Astrocyte of the spinal cord (primary cell): Measurements from ENCODE around the gene FAM50A.
"Not testable (repeated sequence)": the region's sequence is repeated elsewhere in the genome, so short reads cannot be mapped to it uniquely, and the experiment has no call there.

Experiments
- DNase-seq: peaks from one replicate; pipeline ENCODE4 v3.0.0; 2011; ENCODE audit warnings: low read depth, low spot score
- H3K4me3 ChIP-seq: 2 replicates; pipeline ENCODE4 v1.5.1; 2011; ENCODE audit warnings: low read depth, mild to moderate bottlenecking, low read length, moderate library complexity
- in situ Hi-C: cut with HindIII; loops from 2 replicates; pipeline ENCODE4 v1.10.0; 2017; ENCODE audit warnings: low sequenced_read_pairs
- TF ChIP-seq, protein P1 (sequence below): IDR thresholded peaks from 2 replicates; pipeline ENCODE4 v1.5.1; 2012; ENCODE audit warnings: low read depth, mild to moderate bottlenecking, low read length, inconsistent platforms

Gene FAM50A, protein sequence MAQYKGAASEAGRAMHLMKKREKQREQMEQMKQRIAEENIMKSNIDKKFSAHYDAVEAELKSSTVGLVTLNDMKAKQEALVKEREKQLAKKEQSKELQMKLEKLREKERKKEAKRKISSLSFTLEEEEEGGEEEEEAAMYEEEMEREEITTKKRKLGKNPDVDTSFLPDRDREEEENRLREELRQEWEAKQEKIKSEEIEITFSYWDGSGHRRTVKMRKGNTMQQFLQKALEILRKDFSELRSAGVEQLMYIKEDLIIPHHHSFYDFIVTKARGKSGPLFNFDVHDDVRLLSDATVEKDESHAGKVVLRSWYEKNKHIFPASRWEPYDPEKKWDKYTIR

DNA sequence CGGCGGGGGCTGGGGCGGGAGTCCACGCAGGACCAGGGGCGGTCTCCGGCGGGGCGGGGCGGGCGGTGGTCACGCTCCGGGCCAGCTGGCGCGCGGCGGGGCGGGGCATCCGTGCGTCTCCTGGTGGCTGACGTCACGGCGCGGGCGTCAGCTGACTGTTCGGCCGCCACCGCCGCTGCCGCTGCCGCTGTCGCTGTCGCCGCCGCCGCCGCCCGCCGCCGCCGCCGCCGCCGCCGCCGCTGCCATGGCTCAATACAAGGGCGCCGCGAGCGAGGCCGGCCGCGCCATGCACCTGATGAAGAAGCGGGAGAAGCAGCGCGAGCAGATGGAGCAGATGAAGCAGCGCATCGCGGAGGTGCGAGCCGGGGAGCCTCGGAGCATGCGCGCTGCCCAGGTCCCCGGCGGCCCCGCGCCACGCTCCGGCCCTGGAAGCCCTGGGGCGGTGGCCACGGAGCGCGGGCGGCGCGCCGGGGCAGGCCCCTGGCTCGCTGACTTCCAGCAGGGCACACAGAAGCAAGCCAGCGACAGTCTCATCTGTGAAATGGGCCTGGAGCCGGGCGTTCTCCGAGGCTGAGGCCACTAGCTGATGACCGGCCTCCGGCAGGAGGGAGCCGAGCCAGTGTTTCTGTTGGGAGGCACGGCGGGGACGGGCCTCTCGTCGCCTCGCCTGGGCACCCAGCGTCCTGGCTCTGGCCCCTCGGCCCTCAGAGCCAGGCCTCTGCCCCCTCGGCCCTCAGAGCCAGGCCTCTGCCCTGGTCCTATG, at the start of gene FAM50A:
TSS of gene FAM50A (plus strand) at position 150 of the 763 bp plus-strand sequence. CDS start at position 245, 95 bp downstream.
- in situ Hi-C loops, result no loop called here

DNA sequence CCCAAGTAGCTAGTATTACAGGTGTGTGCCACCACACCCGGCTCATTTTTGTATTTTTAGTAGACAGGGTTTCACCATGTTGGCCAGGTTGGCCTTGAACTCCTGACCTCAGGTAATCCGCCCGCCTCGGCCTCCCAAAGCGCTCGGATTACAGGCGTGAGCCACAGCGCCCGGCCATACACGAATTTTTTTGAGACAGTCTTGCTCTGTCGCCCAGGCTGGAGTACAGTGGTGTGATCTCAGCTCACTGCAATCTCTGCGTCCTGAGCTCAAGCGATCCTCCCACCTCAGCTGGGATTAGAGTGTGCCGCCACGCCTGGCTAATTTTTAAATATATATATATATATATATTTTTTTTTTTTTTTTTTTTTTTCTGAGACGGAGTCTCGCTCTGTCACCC, 47.6 kb upstream of the FAM50A start:
- H3K4me3 ChIP-seq, in situ Hi-C loops, DNase-seq: not testable (repeated sequence)

More for the DNA sequence above, at the start of gene FAM50A:
- H3K4me3 ChIP-seq, result peak within 1 kb of the TSS; percentile 55
- TF ChIP-seq, protein P1, sequence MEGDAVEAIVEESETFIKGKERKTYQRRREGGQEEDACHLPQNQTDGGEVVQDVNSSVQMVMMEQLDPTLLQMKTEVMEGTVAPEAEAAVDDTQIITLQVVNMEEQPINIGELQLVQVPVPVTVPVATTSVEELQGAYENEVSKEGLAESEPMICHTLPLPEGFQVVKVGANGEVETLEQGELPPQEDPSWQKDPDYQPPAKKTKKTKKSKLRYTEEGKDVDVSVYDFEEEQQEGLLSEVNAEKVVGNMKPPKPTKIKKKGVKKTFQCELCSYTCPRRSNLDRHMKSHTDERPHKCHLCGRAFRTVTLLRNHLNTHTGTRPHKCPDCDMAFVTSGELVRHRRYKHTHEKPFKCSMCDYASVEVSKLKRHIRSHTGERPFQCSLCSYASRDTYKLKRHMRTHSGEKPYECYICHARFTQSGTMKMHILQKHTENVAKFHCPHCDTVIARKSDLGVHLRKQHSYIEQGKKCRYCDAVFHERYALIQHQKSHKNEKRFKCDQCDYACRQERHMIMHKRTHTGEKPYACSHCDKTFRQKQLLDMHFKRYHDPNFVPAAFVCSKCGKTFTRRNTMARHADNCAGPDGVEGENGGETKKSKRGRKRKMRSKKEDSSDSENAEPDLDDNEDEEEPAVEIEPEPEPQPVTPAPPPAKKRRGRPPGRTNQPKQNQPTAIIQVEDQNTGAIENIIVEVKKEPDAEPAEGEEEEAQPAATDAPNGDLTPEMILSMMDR, result no peak
- peak; percentile 41 for DNase-seq

DNA sequence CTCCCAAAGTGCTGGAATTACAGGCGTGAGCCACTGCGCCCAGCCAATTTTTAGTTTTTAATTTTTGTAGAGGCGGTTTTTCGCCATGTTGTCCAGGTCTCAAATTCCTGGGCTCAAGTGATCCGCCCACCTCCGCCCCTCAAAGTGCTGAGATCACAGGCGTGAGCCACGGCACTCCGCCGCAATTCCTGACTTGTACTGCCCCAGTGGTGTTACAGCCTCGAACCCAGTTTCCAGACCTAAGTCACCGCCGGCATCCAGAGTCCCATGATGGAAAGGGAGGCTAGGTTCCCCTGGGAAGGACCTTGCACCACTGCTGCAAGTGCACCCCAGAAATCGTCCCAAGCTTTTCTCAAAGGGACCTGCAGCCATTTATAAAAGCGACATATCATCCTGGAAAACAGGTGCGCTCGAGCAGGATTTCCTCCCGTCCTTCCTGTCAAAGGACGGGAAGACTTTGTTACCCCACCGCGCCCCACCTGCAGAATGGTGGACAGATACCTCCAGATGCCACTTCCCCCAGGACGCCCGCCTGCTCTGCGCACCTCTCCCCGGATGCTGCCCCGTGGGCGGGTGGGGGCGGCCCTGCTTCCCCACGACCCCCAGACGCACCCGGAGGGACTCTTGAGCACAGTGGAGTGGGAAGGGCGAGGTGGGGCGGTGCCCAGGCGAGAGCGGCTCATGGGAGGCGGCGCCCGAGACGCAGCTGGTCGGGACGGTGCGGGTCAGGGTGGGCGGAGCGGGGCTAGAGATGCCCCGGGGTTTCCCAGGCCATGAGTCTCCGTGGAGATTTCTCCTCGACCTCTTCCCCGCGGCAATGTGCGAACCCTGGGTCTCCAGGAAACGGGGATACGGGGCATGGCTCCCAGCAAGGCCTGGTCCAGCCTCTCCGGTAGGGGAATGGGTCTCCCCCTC, 46.7 kb upstream of the FAM50A start:
- peak; percentile 47 for DNase-seq
- in situ Hi-C loops, result no loop called here
- H3K4me3 ChIP-seq, result peak overlapping the region; percentile 53
- TF ChIP-seq, protein P1, result no peak

DNA sequence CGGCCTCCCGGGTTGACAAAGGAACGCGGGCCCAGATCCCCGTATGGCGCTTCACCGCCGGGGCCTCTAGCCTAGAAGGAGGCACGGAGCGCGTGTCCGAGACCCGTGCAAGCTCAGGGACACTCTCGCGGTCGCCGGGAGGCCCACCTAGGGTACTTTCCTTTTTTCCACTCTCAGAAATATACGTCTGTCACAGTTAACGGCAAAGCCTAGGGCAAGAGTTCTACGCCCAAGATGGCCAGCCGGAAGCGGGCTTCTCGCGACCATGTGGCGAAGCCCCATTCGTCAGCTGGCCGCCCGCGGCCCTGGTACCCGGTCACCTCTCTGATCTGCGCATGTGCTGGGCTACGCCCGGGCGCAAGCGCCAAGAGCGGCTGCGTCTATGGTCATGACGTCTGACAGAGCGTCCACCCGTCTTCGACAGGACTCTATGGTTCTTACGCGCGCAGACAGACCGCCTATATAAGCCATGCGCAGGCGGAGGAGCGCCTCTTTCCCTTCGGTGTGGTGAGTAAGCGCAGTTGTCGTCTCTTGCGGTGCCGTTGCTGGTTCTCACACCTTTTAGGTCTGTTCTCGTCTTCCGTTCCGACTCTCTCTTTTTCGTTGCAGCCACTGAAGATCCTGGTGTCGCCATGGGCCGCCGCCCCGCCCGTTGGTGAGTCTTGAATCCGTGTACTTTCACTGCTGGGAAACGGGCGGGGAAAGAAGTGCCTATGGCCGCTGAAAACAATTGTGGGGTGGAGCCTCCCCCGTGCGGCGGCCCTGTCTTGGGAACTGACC, 45.9 kb upstream of the FAM50A start, which contains the start of gene RPL10:
TSS of gene RPL10 (plus strand) at position 490 of the 780 bp plus-strand sequence. CDS start at position 633, 143 bp downstream.
- peak within 1 kb of the TSS; percentile 68 for H3K4me3 ChIP-seq
- DNase-seq, result peak; percentile 97
- in situ Hi-C loops, result no loop called here
- TF ChIP-seq, protein P1, result no peak

DNA sequence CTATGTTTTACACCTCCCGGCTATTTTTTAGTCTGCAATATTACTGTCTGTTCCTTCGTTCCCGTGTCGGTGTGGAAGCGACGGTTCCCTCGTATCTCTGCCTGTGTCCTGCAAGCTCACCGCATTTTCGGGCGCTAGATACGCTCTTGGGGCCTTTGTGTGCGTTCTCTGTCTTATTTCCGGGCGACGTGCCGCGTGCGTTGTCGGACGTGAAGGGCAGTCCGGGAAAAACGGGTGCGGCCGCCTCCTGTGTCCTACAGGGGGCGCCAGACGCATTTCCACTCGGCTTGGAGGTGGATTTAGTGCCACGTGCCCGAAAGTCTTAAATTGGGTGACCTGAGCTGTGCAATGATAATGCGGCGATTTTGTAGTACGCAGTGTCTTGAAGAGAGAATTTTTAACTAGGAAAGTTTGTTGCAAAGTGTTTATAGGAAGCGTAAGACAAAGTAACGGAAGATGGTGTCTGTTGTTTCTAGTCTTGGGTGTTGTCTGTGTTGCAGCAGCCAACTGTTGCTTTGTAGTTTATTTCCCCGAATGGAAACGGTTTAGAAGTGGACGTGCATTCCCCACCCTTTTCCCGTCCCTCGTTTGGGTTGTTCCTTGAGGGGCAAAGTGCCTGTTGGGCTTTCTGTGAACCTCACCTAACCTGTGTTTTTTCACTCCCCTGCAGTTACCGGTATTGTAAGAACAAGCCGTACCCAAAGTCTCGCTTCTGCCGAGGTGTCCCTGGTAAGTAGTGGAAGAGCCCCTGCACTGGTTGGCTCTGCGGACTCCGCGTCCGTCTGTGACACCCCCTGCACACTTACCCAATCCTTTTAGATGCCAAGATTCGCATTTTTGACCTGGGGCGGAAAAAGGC, 45.0 kb upstream of the FAM50A start:
- in situ Hi-C loops, result no loop called here
- H3K4me3 ChIP-seq, result peak overlapping the region; percentile 68
- TF ChIP-seq, protein P1, result peak; percentile 79
- peak; percentile 87 for DNase-seq
